ENCODE measurements around the gene ATAT1. TPM values are rescaled to one million over a fixed set of nuclear protein-coding genes. Genes with fewer than 3 reads are reported as not detected.

ATAT1 gene
- total RNA-seq, 1 experiment from 2014 or later = 6.4 TPM

- no peaks in the 10 kb centered on the region for H3K9me3 Mint-ChIP-seq (ENCODE audit: unreplicated experiment)
- peak overlapping the region; percentile 99 for H3K27ac Mint-ChIP-seq (ENCODE audit: low read depth, unreplicated experiment)
- H3K4me3 Mint-ChIP-seq (ENCODE audit: unreplicated experiment) = peak overlapping the region; percentile 83
- no peak for TF ChIP-seq CTCF (IDR thresholded peaks at IDR 0.05; ENCODE audit: unreplicated experiment)
- peaks cover 75% of the 10 kb centered on the region for H3K36me3 Mint-ChIP-seq (ENCODE audit: insufficient read depth, unreplicated experiment)
- no TSS peak for BruUV-seq (replicated peaks)
- peak; percentile 98 for DNase-seq (ENCODE audit: unreplicated experiment)
- POLR2A ChIA-PET = interaction anchor here (0.7 to 4.8 kb wide), 34 partner anchors 10 to 1050 kb away, joined by 3 to 107 read pairs (median 5); partner anchors contain the start of genes ABCF1, ATAT1, C6orf136 and DHX16
- H3K27me3 Mint-ChIP-seq (ENCODE audit: insufficient read depth, unreplicated experiment) = no peaks in the 10 kb centered on the region
- intact Hi-C loops (cut with micrococcal nuclease) = no loop called here
- peaks cover 33% of the 10 kb centered on the region for H3K4me1 Mint-ChIP-seq (ENCODE audit: insufficient read depth, unreplicated experiment)
- CTCF ChIA-PET = interaction anchor here (0.7 to 2.1 kb wide), 4 partner anchors 17 to 116 kb away, joined by 3 to 7 read pairs (median 5); no protein-coding TSS in a partner anchor
Measured at GRCh38 chr6:30614843-30615218, 11.8 kb upstream of the ATAT1 start.

- ChIA-PET POLR2A (interaction anchor here (0.6 to 4.8 kb wide), 45 partner anchors 10 to 1212 kb away, joined by 3 to 107 read pairs (median 4); partner anchors contain the start of genes ABCF1, ATAT1, C6orf136 and DHX16), CTCF (interaction anchor here (0.6 to 1.2 kb wide), 4 partner anchors 17 to 116 kb away, joined by 3 to 7 read pairs (median 4); no protein-coding TSS in a partner anchor)
- DNase-seq (ENCODE audit: unreplicated experiment) = peak; percentile 88
- no peaks in the 10 kb centered on the region for H3K27me3 Mint-ChIP-seq (ENCODE audit: insufficient read depth, unreplicated experiment)
- peaks cover 78% of the 10 kb centered on the region for H3K36me3 Mint-ChIP-seq (ENCODE audit: insufficient read depth, unreplicated experiment)
- TSS peak; percentile 14 for BruUV-seq (replicated peaks)
- H3K4me1 Mint-ChIP-seq (ENCODE audit: insufficient read depth, unreplicated experiment) = peaks cover 33% of the 10 kb centered on the region
- H3K4me3 Mint-ChIP-seq (ENCODE audit: unreplicated experiment) = peak overlapping the region; percentile 83
- no peaks in the 10 kb centered on the region for H3K9me3 Mint-ChIP-seq (ENCODE audit: unreplicated experiment)
- TF ChIP-seq CTCF (IDR thresholded peaks at IDR 0.05; ENCODE audit: unreplicated experiment) = no peak
- intact Hi-C loops (cut with micrococcal nuclease) = no loop called here
- H3K27ac Mint-ChIP-seq (ENCODE audit: low read depth, unreplicated experiment) = peak overlapping the region; percentile 99
Measured at GRCh38 chr6:30615219-30615957, 11.3 kb upstream of the ATAT1 start.

GRCh38 chr6:30615958-30616810 lies 10.5 kb upstream of the ATAT1 start:
- Mint-ChIP-seq H3K27me3 (ENCODE audit: insufficient read depth, unreplicated experiment) (no peaks in the 10 kb centered on the region), H3K27ac (ENCODE audit: low read depth, unreplicated experiment) (peak overlapping the region; percentile 99), H3K36me3 (ENCODE audit: insufficient read depth, unreplicated experiment) (peaks cover 77% of the 10 kb centered on the region), H3K4me1 (ENCODE audit: insufficient read depth, unreplicated experiment) (peaks cover 33% of the 10 kb centered on the region), H3K4me3 (ENCODE audit: unreplicated experiment) (peak overlapping the region; percentile 83), H3K9me3 (ENCODE audit: unreplicated experiment) (no peaks in the 10 kb centered on the region)
- TF ChIP-seq CTCF (IDR thresholded peaks at IDR 0.05; ENCODE audit: unreplicated experiment) = no peak
- DNase-seq (ENCODE audit: unreplicated experiment) = peak; percentile 44
- intact Hi-C loops (cut with micrococcal nuclease) = loop anchor here (2.0 kb wide), 2 partner anchors 57 to 105 kb away; partner anchors contain the start of genes DHX16 and TUBB
- no TSS peak for BruUV-seq (replicated peaks)
- ChIA-PET POLR2A (interaction anchor here (0.6 to 4.8 kb wide), 33 partner anchors 10 to 1211 kb away, joined by 3 to 107 read pairs (median 4); partner anchors contain the start of genes ABCF1, ATAT1, C6orf136 and DHX16), CTCF (interaction anchor here (0.6 kb wide), 1 partner anchor 112 kb away, joined by 3 read pairs; no protein-coding TSS in a partner anchor)

Measured in MCF 10A (cell line).